Measurements from ENCODE around the gene CORO2B. TPM values are rescaled to one million over a fixed set of nuclear protein-coding genes. Genes with fewer than 3 reads are reported as not detected.
"Not testable (repeated sequence)": the region's sequence is repeated elsewhere in the genome, so short reads cannot be mapped to it uniquely, and the experiment has no call there.

The CORO2B gene
- total RNA-seq, 1 donor from 2014 or later: 6.6 TPM

DNA sequence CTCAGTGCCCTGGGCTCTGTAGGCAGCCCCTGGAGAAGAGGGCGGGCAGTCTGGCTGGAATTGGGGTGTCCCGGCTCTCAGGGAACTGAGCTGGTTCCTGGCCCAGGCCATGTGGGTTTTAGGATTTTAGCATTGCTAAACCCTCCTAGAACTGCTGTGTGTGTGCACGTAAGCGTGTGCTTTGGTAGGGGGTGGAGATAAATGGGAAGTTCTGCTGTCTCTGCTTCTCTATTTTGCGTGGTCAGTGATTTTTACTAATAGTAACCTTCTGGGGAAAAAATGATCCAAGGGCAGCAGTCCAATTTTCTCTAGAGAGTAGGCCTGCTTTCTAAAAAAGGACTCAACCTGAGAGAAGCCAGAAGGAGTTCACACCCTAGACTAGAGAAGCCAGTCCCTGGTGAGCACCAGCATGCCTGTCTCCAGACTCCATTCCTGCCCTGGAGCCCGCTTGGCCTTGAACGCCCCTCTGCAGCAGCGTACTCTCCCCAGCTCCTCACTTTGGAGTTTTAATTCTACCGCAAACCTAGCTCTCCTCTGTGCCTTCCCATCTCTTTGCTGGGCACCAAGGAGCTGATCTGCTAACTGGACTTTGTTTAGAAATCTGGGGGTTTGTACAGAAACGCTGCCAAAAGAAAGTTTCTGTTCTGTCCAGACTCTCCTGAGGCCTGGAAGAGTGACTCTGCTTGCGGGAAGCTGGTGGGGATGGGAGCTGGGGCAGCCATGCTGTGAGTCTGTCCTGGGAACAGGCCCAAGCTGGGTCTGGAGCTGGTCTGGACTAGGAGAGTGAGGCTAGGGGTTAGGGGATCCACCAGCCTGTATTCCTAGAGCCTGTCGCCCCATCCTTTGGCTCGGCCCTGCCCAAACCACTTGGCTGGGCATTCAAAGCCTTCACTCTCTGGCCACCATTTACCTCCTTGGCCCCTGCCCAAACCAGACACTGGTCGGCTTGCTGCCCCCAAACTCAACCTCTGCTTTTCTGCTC, 19.7 kb downstream of the CORO2B start:
- DNase-seq (peak; percentile 59), ATAC-seq (ENCODE audit: poor library complexity) (peak; percentile 63)
- intact Hi-C loops (cut with DNase I): no loop called here

DNA sequence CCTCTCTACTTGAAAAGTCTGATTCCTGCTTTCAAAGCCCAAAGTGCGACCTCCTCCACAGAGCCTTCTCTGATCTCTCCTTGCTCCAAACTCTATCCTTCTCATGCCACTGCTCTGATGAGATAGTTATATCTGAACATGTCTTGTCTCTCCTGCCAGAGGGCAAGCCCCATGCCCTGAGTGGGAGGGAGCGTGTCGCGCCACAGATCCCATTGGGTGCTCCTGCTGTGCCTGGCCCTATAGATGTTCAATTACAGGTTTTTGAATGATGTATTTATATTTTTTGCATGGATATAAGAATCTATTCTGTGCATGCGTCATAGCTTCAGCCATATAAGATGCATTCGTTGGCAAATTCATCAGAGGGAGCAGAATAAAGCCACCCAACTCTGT, 20.4 kb downstream of the CORO2B start:
- no peak for ATAC-seq (ENCODE audit: poor library complexity)
- intact Hi-C loops (cut with DNase I): no loop called here
- DNase-seq: no peak

DNA sequence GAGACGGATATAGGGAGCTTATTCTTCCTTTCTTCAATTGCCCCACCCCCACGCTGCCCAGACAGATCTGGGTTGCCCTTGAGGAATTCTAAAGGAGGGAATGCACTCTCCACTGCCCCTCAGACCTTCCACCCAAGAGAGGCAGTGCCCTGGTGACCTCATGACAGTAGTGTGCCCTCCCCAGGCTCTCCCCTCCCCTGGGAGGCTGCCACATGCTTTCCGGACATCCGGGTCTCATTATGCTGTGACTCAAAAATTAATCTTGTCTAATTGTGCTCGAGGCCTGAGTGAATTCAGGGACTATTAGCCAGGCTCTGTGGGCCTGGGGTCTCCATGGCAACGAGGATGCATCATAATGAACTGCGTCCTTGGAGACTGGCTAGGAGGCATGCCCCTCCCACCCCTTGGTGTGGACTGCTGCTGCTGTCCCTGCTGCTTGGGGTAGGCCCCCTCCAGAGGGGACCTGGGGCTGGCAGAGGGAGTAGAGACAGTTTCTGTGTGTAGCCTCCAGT, 20.8 kb downstream of the CORO2B start:
- ATAC-seq (ENCODE audit: poor library complexity) (no peak), DNase-seq (no peak)
- intact Hi-C loops (cut with DNase I): no loop called here

DNA sequence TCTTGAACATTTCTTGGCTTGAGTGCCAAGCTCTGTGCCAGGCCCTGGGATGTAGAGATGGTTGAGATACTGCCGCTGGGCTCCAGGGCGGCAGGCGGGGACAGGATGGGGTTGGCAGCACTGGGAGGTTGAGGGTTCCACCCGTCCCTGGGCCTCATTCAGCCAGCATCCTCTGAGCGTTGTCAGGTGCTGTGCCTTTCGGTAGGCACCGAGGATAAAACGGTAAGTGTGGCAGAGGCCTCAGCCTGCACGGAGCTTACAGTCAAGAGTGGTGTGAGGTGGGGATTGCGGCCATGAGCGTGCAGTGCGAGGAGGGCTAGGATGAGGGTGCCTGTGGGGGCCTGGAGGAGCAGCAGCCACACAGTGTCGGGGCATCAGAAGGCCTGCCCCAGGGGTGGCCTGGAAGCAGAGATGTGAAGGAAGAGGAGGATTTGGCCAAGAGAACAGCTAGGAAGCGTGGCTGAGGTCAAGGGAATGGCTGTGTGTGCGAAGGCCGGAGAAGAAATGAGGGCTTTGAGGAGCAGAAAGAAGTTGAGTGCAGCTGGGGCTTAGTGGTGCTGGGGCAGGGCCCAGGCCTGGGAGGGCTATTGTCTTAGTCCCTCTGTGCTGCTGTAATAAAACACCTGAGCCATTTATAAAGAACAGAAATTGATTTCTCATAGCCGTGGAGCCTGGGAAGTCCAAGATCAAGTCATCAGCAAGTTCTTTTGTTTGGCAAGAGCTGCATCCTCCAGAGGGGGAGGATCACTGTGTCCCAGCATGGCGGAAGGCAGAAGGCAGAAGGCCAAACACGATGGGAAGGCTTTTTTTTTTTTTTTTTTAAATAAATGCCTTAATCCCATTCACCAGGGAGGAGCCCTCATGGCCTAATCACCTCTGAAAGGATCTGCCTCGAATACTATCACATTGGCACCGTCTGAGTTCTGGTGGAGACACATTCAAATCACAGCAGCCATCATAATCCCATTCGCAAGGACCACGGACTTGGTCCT, 22.7 kb downstream of the CORO2B start:
- ATAC-seq (ENCODE audit: poor library complexity): peak; percentile 51
- intact Hi-C loops (cut with DNase I): no loop called here
- DNase-seq: peak; percentile 50

DNA sequence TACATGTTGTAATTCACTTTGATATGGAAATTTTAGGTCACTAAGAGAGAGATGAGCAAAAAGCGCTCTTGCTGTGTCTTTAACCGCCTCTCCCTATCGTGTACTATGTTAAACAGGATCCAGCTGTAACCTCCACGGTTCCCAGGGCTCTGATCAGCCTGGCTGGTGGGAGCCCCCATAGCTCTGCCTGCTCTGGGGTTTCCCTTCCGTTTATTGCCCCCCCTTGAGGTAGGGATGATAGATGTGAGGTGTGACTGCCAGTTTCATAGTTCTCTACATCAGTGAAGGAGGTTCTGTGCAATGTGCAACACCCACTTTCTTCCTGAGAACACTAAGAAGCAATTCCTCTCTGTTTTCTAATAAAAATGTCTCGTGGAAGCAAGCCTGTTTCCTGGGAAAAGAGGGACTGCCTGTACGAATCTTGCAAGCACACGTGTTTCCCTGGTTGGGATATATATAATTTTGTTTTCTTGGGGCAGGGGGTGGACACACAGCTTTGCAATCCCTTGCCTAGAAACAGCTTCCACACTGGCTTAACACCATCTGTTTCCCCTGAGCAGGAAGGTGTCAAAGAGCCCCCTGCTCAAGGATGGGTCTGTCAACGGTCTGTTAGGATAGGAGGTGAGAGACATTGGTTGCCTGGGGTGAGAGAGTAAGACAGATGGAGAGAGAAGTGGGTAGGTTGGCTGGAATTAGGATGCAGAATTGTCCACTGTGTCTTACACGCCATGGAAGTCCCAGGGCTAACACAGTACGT, 23.8 kb downstream of the CORO2B start:
- intact Hi-C loops (cut with DNase I): no loop called here
- DNase-seq: no peak

DNA sequence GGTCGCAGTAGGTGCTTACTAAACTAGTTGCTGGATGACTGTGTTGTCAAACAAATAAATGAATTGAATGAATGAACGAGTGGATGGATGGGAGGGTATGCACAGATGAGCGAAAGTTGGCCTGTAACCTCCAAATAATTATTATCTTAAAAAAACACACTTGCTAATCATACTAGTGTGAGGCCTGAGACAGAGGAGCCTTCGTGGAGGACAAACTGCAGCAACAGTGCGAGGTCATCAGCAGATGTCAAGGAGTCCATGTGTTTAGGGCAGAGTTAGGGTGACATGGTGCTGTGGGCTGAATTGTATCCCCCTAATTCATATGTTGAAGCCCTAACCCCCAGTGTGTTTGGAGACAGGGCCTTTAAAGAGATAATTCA, 24.4 kb downstream of the CORO2B start:
- intact Hi-C loops (cut with DNase I): no loop called here

More for the DNA sequence above, 23.8 kb downstream of the CORO2B start:
- ATAC-seq (ENCODE audit: poor library complexity): no peak

DNA sequence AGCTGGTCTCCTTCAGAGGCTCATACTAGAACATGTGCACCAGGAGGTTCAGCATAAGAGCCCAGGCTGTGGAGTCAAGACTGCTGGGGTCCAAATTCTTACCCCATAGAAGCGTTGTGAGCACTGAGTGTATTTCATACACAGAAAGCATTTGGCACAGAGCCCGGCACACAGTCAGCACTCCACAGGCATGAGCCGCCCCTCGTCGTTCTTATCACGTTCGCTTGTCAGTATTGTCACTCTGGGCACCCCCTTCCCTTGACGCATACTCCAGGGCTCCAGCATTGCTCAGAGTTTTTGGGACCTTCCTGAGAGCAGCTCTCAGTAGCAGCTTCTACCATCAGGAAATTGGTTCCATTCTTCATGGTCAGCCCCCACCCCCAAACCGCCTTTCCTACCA, 25.2 kb downstream of the CORO2B start:
- intact Hi-C loops (cut with DNase I): no loop called here
- no peak for ATAC-seq (ENCODE audit: poor library complexity)
- no peak for DNase-seq

More for the DNA sequence above, 24.4 kb downstream of the CORO2B start:
- no peak for ATAC-seq (ENCODE audit: poor library complexity)
- DNase-seq: no peak

DNA sequence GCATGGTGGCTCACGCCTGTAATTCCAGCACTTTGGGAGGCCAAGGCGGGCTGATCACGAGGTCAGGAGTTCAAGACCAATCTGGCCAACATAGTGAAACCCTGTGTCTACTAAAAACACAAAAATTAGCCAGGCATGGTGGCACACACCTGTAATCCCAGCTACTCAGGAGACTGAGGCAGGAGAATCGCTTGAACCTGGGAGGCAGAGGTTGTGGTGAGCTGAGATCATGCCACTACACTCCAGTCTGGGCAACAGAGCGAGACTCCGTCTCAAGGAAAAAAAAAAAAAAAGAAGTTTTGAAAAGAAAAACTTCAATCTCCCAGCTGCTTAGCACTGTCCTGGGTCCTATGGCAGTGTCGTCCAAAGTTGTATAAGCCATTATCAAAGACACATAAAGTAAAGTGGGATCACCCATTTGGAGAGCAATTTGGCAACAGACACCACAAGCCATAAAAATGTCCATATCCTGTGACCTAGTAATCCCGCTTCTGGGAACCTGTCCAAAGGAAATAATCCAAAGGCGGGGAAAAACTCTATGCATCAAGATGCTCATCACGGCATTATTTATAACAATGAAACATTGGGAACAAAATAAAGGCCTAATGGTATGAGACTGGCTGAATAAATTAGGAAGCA, 26.2 kb downstream of the CORO2B start:
- ATAC-seq (ENCODE audit: poor library complexity); intact Hi-C loops (cut with DNase I); DNase-seq: not testable (repeated sequence)

DNA sequence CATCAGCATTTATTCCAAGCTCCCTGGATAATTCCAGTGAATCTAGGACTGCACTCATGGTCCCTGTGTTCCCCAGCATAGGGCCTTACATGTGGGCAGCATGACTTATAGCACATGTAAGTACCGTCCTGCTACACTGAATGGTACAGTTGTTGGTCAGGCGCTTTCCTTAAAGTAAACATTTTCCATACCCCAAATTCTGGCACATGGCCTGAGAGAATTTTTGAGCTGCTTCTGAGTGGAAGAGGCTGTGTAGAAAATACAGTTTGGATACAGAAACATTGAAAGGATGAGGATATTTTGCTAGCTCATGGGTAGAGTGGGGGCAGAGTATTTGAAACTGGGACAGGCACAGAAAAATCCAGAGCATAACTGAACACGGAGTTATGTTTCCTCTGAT, 27.6 kb downstream of the CORO2B start:
- DNase-seq (no peak), ATAC-seq (ENCODE audit: poor library complexity) (no peak)
- intact Hi-C loops (cut with DNase I): no loop called here

DNA sequence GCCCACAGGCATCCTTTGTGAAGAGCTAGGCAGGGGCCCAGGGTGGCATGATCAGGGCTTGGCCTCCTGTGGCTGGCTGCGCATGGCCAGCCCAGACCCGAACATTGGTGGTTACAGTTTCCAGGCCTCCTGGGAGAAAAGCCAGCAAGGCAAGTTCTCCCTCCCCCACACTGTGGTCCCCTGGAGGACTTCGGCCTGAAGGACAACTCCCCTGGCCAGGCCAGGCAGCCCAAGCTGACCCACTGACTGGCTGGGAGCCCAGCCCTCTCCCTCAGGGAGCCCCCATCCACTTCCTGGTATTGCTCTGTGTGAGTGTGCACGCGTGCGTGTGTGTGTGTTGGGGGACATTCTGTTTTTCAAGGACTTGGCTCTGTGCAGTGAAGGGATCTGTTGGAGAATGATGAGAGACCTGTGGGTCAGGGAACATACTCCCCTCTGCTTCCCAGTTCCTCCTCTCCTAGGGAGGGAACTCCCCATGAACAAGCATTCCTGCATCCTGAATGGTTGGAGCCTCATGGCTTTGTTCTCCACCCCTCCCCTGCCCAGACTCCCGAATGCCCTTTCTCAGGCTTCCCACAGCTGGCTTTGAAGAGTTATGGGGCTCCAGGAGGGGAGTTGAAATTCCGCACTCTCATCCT, 29.5 kb downstream of the CORO2B start:
- intact Hi-C loops (cut with DNase I): no loop called here
- ATAC-seq (ENCODE audit: poor library complexity): peak; percentile 81
- peak; percentile 95 for DNase-seq

DNA sequence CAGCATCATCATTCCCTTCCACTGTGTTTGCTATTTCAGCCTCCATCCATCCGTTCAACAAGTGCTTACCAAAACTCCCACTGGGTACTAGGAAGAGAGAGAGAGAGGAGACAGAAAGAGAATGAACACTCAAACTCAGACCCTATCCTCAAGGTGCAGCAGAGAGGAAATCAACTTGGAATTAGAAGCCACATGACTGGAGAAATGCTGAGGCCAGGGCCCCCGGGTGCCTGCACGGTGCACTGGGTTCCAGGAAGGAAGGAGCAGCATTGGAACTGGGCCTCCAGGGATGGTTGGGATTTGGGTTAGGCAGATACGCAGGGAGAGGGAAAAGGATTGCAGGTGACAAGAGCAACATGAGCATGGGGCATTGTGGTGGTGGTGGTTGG, 30.0 kb downstream of the CORO2B start:
- DNase-seq: no peak
- ATAC-seq (ENCODE audit: poor library complexity): no peak
- intact Hi-C loops (cut with DNase I): no loop called here

DNA sequence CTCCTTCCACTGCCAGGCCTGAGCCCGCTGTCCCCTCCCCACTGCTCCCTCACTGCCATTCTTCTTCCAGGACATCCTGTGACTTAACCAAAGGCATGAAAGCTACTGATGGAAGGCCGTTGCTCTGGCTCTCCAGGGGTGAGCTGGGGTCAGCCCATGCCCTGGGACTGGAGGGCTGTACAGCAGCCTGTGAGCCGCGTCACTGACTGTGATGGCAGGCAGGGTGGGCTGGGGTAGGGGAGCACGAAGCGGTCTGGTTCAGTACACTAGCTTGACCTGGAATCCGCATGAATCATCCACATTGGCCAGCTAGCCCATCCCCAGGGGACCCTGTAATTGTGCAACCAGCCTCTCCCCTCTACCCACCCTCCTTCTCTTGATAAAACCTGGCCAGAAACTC, 30.8 kb downstream of the CORO2B start:
- ATAC-seq (ENCODE audit: poor library complexity): peak; percentile 85
- intact Hi-C loops (cut with DNase I): no loop called here
- peak; percentile 93 for DNase-seq

DNA sequence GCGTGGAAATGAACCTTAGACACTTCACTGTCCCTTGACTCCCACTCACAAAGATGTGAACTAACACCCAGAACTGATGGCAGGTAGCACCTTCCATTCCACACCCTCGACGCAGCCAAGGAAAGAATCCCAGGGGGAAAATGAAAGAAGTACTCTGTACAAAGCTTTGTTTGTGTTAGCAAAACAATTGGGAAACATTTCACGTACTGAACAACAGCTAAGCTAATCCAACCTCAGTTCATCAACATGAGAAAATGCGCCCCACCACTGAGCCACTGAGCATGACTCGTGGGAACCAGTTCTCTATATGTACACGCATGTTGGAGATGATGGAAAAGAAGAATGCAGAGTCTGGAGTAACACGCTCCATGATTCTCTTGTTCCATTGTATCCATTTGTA, 32.0 kb downstream of the CORO2B start:
- ATAC-seq (ENCODE audit: poor library complexity): peak; percentile 4
- intact Hi-C loops (cut with DNase I): no loop called here
- no peak for DNase-seq

DNA sequence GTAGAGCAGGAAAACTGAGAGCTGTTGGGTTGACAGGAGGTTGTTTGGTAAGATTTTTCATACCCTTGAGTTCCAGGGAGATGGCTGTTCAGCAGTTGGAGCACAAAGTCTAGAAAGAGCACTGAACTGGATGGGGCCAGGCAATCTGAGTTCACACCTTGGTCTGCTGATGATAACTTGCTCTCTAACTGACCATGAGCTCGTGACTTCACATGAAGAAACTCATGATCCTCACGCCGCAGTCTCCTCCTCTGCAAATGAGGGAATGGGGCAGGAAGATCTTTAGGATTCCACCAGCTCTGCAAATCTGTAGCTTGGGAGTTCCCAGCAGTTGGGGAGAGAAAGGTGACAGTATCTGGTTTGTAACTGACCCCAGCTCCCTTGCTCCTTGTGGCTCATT, 33.7 kb downstream of the CORO2B start:
- ATAC-seq (ENCODE audit: poor library complexity): no peak
- intact Hi-C loops (cut with DNase I): no loop called here

DNA sequence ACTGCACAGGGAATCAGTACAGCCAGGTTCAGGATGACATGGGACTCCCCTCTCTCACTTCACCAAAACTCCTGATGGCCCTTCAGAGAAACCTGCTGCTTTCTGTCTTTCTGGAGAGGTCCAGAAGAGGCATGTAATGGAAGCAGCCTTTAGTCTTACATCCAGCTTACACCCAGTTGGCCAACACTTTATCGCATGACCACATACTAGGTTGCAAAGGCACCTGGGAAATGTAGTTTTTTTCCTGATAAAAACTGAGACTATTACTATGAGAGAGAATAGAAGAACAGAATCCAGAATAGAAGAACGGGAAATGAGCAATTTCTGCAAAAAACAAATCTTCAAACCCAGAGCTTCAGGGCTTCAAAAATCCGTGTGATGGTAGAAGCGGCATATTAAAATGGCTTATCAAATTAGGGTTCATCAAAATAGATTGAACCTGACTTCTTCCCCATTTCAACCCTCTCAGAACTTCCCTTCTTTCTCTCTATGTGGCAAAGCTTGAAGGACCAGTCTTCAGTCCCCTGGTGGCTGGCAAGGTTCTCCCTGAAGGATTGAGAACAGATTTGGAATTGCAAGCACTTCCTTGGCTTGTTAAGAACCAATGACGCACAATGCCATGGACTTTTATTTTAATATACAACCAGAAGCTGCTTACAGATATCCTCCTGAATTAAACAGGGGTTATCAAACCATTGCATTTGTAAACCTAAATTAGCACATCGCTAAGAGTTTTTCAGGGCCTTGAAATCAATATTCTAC, 34.4 kb downstream of the CORO2B start:
- ATAC-seq (ENCODE audit: poor library complexity) (no peak), DNase-seq (no peak)
- intact Hi-C loops (cut with DNase I): no loop called here

More for the DNA sequence above, 33.7 kb downstream of the CORO2B start:
- DNase-seq: no peak

DNA sequence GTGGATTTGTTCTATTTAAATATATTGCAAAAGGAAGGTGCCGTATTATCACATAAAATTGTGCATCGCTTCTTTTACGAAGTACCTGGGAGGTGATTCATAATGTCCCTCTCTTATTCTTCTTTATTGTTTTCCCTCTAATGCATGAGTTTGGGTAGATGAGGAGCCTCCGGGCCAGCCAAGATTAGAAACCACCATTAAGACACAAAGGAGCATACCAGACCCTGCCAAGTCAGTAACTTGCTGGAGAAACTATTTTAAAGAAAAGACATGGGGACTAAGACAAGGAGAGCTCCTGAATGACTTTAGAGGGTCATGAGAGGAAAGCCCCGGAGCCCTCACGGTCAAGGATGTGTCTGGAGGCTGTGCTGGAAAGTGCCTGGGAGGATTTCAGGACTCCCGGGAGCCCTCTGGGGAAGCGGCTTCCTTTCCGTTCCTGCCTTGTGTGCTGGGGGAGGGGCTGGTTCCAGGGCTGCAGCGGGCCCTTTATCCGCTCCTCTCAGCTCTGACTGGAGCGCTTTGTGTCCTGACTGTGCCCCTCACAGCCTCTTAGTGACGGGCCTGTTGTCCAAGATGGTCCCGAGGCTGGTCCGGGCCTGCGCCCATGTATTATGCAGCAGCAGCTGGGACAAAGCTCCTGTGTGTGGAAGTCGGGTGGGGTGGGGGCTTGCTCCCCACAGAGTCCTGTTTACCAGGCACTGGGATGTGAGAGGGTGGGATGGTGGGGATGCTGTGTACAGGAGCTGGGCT, 35.7 kb downstream of the CORO2B start:
- intact Hi-C loops (cut with DNase I): no loop called here
- ATAC-seq (ENCODE audit: poor library complexity): peak; percentile 33
- DNase-seq: peak; percentile 76

All from Right ventricle myocardium superior (tissue), 1 donor.